ENCODE measurements around the gene VPS54.
A peak's percentile ranks its signal among the peaks of the same experiment; 100 is the strongest.

The VPS54 gene

GRCh38 chr2:63899639-63900038, 119.6 kb downstream of the VPS54 start:
- DNase-seq (ENCODE audit: low read depth): no peak

GRCh38 chr2:63898839-63899238, 120.4 kb downstream of the VPS54 start:
- no peak for DNase-seq (ENCODE audit: low read depth)

DNA sequence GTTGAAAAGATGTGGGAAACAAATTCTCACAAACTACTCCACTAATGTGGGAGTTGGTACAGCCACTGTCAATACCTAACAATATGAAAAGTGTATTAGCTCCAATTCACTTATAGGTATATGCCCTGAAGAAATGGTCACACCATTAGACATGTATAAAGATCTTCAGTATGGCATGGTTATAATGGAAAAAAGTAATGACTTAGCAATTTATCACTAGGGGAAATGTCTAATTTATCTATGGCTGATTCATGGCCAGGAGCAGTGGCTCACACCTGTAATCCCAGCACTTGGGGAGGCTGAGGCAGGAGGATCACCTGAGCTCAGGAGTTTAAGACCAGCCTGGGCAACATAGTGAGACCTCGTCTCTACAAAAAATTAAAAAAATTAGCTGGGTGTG, 125.1 kb downstream of the VPS54 start:
- no peak for DNase-seq (ENCODE audit: low read depth)

DNA sequence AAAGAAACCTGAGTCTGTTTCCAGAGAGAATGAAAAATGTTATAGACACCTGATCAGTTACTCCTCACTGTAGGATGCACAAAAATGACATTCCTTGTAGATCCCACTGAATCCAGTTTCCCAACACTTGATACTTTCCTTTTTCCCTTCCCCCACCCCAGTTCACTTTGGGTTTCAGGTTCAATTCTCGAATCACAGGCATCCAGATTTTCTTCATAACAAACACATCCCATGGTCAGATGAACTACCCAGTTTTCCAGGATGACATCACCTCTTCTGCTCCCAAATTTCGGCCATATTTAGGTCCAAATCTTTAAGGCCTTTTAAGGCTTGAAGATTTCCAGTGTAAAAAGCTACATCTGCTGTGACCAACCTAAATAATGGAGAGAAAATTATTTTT, 126.1 kb downstream of the VPS54 start:
- no peak for DNase-seq (ENCODE audit: low read depth)

DNA sequence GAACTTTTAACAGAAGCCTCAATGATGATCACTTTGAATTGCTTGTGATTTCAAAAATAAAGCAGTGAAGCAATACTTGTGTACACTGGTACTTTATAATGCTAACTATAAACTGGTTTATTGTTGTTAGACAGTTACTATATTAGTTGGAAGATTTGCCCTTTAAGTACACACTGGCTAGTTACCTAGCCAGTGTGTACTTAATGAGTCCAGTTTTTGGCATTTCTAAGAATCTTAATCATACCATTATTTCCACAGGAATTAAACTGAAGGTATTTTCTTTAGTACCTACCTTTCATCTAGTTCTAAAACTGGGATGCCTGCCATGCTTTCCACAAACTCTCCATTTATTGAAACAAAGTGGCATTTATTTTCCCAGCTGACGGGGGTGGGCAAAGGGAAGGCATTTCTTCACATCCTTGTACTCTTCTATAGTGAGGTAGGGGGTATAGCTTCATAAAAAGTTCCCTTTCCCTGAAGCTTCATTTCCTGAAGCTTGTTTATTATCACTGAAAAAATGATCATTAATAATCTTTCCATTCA, 127.7 kb downstream of the VPS54 start:
- DNase-seq (ENCODE audit: low read depth): no peak

GRCh38 chr2:63890678-63891077, 128.6 kb downstream of the VPS54 start:
- no peak for DNase-seq (ENCODE audit: low read depth)

DNA sequence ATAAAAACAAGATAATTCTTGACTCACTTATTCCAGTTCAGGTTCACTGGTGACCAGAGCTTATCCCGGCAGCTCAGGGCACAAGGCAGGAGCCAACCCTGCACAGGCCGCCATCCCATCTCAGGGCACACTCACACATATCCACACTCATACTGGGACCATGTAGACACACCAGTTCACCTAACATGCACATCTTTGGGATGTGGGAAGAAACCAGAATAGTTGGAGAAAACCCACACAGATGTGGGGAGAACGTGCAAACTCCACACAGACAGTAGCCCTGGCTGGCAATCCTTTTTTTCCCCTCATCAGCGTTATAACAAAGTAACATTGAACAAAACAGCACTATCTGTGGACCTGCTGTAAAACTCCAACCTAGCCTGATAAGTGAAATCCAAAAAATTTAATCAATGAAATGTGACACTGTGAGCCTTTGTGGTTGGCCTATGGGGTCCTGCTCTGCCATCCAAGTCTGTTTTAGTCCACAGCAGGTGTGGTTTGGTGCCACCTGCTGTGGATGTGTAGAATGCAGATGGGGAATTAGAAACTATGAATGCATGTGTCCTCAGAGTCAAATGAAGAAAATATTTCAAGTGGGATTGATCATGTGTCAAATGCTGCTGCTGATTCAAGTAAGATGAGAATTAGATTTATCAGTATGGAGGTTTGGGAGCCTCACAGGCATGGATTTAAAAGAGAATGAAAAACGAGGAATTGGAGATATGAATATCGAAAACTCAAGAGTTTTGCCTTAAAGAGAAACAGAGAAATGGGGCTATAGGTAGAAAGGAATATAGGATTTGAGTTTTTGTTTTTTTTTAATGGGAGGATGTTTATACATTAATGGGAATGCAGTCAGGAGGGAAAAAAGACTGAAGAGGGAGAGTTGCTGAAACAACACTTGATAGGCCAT, 130.5 kb downstream of the VPS54 start:
- peak; percentile 52 for DNase-seq (ENCODE audit: low read depth)

- DNase-seq (ENCODE audit: low read depth): no peak
Observed at GRCh38 chr2:63888053-63888452, 131.2 kb downstream of the VPS54 start.

DNA sequence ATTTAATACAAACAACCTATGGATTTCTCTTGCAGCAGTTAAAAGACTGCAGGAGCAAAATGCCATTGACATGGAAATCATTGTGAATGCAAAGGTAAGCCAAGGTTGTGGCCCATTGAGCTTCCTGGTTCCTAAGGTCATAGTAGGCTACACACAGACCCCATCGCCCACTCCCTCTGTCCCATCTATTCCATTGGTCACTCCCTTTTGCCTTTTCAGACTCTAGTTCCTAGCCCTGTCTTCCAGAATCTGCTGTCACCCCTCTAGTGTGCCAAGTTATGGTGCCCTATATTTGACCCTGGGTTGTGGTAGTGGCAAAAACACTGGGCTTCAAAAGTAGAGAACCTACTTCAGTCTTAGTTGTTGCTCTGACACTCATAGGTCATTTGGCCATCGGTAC, 132.8 kb downstream of the VPS54 start:
- no peak for DNase-seq (ENCODE audit: low read depth)

DNA sequence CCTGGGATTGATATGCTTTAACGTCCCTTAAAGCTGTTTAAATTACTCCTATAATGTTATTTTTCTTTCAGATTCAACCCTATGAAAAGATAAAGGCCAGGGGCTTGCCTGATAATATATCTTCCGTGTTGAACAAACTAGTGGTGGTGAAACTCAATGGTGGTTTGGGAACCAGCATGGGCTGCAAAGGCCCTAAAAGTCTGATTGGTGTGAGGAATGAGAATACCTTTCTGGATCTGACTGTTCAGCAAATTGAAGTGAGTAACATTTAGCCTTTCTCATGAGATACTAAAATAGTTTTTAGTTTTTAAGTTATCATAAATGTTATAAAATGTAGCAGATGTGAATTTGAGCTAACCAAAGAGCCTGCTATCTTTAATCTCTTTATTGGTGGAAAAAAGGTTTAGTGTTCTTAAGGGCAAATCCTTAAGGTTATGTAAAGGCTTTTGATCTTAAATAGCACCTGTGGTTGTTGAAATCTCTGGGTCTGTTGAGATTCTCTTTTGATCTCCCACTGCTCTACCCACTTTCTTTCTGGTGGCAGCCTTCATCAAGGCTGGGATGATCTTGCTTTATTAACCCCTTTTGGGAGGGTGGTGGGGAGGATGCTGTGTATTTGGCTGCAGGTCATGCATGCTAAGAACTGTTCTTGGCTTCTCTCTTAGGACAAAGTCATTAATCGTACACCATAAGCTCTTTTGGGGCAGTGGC, 136.7 kb downstream of the VPS54 start:
- no peak for DNase-seq (ENCODE audit: low read depth)

GRCh38 chr2:63881205-63881604, 138.0 kb downstream of the VPS54 start:
- no peak for DNase-seq (ENCODE audit: low read depth)

- no peak for DNase-seq (ENCODE audit: low read depth)
Observed at GRCh38 chr2:63880625-63881024, 138.6 kb downstream of the VPS54 start.

DNA sequence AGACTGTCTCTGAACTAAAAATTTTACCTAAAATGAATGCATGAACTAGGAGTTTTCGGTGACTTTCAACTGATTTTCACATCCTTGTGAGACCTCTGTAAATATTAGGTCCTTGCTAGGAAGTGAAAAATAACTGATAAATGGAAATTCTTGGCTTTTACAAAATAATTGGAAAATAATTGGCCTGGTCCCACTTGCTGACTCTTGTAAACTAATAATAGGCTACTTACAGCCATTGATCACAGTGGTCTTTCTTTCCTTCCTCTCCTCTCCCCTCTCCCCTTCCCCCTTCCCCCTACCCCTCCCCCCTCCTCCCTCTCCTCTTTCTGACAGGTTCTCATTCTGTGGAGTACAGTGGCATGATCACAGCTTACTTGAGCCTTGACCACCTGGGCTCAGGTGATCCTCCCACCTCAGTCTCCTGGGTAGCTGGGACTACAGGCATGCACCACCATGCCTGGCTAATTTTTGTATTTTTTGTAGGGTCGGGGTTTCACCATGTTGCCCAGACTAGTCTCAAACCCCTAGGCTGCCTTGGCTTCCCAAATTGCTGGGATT, 139.3 kb downstream of the VPS54 start:
- no peak for DNase-seq (ENCODE audit: low read depth)

- DNase-seq (ENCODE audit: low read depth): no peak
Observed at GRCh38 chr2:63878486-63878885, 140.7 kb downstream of the VPS54 start.

GRCh38 chr2:63876311-63876710, 142.9 kb downstream of the VPS54 start:
- no peak for DNase-seq (ENCODE audit: low read depth)

DNA sequence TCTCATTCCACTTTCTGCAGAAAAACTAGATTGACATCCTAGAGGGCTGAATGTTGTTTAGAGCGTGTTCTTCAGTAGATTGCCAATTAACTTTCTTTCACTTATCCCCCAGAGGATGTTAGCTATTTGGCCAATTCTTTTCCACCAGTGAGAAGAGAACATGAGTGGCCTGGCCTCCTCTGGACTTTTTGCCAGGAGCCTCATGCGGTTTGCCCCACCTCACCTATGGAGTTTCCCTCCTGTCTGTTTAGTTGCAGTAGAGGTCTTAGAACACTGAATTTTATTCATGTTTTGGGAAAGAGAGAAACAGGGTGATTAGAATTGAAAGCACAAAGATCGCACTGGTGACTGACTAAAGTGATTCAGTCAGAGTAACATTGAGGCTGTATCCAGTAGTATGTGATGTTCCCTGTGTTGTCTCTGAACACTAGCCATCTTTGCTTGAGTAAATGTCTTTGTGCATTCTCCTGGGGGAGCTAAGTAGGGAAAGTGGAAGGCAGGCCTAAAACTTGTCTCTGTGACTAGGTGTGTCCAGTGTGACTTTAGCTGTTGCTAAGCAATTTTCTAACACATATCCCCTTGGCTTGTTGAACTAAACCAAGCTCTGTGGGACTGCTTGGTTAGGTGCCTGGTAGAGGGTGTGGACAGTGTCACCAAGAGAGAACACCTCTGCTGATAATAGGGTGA, 143.5 kb downstream of the VPS54 start:
- no peak for DNase-seq (ENCODE audit: low read depth)

DNA sequence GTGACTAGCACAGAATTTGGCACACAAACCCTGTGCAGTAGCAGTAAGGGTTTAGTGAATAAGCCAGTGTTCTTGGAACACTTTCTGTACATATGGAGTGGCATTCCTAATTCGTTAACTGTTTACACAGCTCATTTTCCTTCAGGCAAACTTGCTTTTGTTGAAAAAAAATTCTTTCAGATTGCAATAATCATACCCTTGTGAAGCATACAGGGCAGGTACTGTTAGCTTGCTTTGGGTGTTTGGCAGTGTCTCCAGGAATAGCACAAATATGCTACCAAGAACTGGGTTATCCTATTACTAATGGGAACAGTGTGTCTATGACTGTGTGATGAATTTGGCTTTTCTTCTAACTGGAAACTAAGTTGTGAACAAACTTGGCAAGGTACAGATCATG, 144.1 kb downstream of the VPS54 start:
- peak; percentile 40 for DNase-seq (ENCODE audit: low read depth)

DNA sequence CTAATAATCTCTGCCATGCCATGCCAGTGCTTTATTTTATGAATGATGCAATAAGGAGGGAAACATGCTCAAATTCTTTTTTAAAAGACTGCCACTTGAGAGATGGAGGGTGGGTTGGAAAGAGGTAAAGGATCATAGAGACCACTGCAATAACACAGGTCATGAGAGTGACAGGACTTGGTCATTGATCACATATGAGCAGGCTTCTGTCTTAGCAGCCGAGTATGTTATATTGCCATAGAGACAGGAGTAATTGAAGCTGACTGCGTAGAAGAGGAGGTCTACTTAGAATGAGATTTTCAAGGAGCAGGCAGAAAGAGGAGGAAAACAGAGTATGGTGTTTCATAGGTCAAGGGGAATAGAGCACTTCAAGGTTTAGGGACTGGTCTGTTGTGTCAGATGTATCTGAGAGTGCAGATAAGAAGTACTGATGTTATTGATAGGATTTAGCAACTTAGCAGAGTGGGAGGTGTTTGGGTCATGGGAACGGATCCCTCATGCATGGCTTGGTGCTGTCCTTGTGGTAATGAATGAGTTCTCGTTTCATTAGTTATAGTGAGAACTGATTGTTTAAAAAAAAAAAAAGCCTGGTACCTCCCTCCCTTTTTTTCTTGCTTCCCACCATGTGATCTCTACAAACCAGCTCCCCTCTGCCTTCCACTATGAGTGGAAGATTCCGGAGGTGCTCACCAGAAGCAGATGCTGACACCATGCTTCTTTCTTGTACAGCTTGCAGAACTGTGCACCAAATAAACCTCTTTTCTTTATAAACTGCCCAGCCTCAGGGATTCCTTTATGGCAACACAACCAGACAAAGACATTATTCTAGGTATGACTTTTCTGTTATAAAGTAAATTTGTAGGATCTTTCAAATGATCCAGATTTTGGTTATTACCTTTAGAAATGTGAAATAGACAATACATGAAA, 144.8 kb downstream of the VPS54 start:
- DNase-seq (ENCODE audit: low read depth): no peak

DNA sequence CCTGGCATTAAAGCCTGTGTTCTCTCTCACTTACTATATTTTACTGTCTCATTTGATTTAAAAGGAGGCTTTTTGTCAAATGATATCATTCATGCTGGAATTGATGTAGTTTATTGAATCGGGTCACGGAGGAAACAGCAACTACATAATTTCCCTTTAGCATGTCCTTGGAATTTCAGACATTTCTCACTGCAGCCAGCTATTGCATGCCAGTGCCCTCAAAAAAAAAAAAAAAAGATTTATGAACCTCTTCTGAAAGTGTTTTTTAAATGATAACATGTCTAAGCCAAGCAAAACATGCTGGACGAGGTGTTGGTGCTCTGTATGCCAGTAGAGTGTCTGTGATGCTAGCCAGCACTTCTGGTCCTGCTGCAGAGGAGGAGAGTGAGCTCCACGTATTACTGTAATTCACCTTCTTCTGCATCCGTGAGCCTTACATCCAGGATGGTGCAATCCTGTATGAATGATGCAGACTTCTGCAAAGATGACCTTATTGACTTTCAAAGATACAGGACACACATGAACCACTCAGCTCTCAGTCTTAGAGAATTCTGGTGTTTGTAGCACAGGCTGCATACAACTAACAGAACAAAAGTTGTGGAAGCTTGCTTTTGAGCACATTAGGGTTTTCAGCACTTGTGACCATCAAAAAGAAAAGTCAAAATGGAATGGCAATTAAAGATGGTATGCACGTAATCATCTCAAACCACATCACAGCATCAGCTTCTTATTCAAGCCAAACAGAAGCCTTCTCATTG, 146.5 kb downstream of the VPS54 start:
- peak; percentile 42 for DNase-seq (ENCODE audit: low read depth)

GRCh38 chr2:63871864-63872263, 147.4 kb downstream of the VPS54 start:
- DNase-seq (ENCODE audit: low read depth): peak; percentile 48
